Stimulated activated CD8-positive, alpha-beta memory T cell treated with anti-CD3 and anti-CD28 coated beads, Interleukin-2, amount 100 ng/mL, for 1 hour (primary cell): Measurements from ENCODE around the gene SSMEM1.
"Not testable (repeated sequence)": the region's sequence is repeated elsewhere in the genome, so short reads cannot be mapped to it uniquely, and the experiment has no call there.

Source experiments
- DNase-seq, 2 donors: peaks; one replicate each; pipeline ENCODE4 v3.0.0-alpha.2; 2020; ENCODE audit warnings: low read depth in 2 of 2

SSMEM1 gene, protein sequence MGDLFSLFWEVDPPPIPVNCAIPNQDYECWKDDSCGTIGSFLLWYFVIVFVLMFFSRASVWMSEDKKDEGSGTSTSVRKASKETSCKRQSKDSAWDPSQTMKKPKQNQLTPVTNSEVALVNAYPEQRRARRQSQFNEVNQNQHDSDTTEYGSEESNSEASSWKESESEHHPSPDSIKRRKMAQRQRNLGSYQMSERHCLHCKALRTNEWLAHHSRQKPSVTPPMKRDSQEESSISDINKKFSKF

DNA sequence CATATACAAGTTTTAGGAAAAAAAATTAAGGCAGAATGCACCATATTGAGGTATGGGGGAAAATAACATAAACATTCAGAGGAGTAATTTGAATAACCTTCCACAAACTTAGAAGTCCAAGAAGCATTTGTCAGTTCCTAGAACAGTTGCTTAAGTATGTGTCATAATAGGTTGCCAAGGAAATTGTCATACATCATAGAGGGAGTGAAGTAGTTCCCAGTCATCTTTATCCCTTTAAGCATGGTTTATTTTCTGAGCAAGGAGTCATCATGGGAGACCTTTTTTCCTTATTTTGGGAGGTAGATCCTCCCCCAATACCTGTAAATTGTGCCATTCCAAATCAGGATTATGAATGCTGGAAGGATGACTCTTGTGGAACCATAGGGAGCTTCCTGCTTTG is at the start of gene SSMEM1:
Gene SSMEM1, plus strand, starts transcription at position 219 of the 400 bp plus-strand sequence. Its CDS starts 51 bp downstream, at position 270.
- no peak for DNase-seq

DNA sequence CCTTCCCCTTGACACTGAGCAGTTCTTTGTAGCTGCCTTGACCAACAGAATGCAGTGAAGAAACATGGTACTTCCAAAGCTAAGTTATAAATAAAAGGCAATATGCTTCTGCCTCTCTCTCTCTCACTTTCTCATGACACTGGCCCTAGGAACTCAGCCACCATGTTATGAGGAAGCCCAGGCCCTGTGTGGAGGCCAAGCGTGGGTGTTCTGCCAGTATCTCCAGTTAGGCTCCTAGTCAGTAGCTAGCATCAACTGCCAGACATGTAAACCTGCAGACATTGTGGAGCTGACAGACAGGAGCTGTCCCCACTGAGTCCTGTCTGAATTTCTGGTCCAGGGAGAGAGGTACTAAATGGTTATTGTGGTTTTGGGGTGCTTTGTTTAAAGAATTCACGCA is 47.6 kb upstream of the SSMEM1 start:
- DNase-seq, result no peak

DNA sequence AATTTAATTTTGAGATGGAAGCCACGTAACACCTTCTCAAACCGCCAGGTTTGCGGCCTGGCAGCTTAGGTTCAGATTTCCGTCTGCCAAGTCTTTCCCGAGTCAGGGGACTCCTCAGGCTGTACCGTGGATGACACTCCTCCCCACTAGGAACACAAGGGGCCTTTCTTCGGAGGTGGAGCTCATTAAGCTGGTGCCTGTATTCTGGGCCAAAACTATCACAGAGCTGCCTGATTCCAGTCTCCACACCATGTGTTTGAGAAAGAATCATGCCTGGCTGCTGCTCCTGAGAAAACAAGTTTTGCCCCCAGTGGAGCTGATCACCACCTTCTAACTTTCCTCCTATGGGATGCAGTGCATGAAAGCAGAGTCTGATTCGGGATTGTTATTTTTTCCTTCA is 47.2 kb upstream of the SSMEM1 start:
- DNase-seq, result no peak

DNA sequence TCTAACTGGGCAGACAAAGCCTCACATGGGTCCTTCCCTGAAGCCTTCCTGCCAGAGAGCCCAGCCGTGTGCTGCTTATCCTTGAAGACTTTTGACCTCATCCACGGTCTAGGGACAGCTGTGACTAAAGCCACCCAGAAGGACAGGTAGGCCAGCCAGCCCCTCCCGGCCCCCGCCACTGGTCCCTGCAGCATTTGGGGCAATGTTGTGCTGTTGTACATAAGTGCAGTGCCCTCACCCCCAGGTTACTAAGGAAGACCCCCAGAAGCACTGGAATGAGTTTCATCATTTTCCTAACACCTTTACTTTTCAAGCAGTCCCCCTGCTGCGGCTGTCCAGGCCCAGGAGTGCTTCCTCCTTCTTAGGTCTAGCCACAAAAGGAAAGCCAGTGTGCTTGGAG is 45.5 kb upstream of the SSMEM1 start:
- DNase-seq, result no peak

DNA sequence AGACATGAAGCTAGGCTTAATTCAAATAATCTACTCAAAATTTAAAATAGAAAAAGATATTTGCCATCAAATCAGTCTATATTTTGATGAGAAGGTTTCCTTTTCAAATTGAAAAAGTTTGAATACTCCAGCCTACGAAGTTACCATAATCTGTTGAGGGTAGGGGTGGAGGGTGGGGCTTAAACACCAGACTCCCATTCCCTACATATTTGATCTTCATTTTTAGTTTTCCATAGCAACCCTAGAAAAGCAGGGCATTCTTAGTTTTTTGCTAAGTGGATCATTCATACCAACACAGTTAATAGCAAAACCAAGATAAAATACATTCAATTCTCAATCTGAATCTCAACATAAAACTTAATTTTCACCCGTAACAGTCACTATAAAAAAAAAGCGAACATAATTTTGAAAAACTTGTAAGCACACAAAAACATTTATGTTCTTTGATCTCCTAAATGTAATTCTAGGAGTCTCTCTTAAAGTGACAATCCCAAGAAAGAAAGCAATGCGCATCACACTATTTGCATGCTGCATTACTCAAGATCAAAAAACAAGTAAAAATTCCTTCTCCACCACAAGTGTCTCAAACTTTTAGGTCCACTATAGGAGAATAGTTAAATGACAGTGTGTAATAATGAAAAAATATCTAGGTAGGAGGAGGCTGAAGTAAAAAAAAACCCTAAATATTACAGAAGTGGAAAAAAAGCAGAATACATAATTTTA is 33.3 kb upstream of the SSMEM1 start:
- no peak for DNase-seq

DNA sequence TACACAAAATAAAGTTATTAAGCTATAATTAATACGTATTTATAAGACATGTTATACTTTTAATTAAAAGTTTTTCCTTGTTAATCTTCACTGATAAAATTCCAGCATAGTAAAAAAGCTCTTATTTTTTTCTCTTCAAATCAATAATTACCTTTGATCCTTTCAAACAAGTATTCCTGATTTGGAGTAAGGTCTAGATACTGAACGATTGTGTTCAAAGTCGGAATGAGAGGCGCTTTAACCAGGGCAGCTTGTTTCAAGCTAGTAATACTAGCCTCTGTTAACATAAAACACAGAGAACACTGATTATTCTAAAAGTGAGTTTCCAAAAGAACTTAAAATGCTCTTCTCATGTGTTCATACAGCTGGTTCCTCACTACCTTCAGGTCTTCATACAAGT is 29.4 kb upstream of the SSMEM1 start:
- no peak for DNase-seq

DNA sequence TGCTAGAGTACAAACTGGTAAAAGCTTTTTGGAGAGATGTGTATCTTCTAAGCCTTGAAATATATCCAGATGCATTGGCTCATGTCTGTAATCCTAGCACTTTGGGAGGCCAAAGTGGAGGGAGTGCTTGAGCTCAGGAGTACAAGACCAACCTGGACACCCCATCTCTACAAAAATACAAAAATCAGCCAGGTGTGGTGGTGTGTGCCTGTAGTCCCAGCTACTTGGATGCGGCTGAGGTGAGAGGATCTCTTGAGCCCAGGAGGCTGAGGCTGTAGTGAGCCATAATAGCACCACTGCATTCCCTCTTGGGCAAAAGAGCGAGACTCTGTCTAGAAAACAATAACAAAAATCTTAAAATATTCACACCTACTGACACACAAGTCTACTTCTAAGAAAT is 28.0 kb upstream of the SSMEM1 start:
- no peak for DNase-seq

DNA sequence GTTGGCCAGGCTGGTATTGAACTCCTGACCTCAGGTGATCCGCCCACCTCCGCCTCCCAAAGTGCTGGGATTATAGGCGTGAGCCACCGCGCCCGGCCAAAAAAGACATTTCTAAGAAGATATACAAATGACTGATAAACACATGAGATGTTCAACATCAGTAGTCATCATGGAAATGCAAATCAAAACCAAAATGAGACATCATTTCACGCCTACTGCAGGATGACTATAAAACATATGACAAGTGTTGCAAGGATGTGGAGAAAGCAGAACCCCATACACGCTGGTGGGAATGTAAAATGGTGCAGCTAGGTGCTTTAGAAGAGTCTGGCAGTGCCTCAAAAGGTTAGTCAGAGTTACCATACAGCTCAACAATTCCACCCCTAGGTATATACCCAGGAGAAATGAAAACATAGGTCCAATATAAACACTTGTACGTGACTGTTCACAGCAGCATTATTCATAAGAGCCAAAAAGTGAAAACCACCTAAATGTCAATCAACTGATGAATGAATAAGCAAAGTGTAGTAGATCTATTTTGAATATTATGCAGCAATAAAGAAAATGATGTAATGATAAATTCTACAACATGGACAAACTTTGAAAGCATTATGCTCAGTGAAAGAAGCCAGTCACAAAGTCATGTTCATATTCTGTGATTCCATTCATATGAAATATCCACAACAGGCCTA is 26.9 kb upstream of the SSMEM1 start:
- DNase-seq, result no peak

DNA sequence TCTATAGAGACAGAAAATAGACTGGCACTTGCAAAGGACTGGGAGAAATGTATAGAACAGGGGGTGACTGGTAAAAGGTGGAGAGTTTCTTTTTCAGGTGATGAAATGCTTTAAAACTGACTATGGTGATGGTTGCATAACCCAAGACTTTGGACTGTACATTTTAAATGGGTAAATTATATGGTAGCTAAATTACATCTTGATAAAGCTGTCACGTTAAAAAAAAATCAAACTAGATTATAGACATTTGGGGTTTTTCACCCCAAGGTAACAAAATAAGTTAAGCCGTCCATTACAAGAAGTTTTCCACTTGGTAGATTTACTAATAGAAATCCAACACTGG is 26.4 kb upstream of the SSMEM1 start:
- no peak for DNase-seq

DNA sequence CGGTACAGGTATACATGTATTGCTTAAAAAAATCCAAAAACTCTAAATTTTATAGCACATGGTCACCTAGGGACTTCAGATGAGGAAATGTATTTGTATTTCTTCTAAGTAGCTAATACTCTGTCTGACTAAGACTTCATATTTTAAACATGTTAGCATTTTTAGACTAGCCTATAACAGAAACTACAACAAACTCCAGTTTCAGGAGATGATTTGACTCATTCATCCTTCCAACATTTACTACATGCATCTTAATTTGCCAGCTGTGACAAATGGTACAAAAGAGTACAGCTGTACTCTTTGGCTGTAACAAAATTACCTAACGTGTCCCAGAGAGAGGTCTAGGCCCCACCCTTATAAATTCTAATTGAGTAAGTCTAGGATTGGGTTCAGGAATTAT is 24.7 kb upstream of the SSMEM1 start:
- DNase-seq, result no peak

DNA sequence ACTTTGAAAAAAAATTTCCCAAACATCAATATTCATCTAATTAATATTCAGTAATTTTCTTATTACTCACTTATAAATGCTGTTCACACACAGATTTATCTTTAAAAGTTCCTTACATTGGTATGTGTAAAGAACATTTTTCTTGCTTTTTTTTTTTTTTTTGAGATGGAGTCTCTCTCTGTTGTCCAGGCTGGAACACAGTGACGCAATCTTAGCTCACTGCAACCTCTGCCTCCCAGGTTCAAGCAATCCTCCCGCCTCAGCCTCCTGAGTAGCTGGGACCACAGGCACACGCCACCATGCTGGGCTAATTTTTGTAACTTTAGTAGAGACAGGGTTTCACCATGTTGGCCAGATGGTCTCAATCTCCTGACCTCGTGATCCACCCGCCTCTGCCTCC is 23.3 kb upstream of the SSMEM1 start:
- not testable (repeated sequence) for DNase-seq

DNA sequence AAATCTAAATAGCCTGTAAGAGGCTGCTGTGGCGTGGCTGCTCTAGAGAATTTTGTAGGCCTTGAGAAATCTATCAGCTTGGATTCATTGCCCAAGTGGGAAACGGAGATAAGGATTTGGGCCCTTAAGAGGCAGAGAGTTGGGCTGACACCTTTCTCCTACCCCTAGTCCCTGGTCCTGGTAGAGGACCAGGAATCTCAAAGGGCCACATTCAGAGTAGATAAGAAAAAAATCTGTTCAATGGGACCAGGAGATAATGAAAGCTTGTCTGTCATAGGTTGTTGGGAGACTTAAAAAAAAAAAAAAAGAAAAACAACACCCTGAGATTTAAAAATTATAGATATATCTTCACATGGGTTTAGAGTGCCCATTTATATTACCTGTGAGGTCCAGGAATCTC is 20.3 kb upstream of the SSMEM1 start:
- no peak for DNase-seq

DNA sequence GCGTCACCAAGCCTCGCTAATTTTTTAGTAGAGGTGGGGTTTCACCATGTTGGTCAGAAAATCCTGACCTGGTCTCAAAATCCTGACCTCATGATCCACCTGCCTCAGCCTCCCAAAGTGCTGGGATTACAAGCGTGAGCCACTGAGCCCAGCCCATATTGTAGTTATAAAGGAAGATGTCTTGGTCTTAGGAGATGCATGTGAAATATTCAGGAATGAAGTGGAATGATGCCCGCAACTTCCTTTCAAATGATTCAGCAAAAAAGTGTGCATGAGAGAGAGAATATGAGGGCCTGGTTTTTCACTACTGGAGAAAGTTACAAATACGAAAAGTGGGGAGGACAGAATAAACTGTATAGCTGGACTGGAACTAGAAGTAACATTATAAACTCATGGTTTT is 18.3 kb upstream of the SSMEM1 start:
- no peak for DNase-seq

DNA sequence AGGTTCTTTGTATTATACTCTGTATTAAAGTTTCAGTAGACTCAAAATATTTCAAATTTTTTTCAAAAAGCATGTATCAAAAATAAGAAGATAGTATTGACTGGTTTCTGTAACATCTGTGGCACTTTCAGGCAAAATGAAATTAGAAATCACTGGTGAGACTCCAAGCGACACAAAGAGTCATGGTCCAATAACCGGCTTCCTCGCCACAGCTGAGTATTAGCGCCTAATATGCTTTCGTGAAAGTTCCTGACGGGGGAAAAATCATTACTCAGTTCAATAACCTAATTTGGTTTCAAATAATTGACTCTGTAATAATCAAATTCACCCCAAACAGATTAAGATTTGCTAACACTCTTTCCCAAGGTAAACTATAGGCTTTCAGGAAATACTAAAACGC is 15.9 kb upstream of the SSMEM1 start:
- DNase-seq, result no peak

DNA sequence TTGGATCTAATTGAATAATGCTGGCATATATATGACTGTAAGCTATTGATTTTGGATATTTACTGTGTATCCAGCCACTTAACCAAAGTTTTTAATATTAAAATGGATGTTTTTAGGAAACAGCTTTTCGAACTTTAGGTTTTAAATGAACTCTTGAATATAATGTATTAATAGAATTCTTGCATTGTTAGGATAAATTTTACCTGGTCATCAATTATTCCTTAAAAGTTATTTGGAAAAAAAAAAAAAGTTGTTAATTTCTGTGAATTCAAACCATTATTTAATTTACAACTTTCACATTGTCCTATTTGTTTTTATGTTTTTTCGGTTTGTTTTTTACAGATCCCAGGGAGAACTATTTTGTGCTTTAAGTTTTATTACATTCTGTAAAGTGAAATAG is 12.3 kb upstream of the SSMEM1 start:
- DNase-seq, result no peak

DNA sequence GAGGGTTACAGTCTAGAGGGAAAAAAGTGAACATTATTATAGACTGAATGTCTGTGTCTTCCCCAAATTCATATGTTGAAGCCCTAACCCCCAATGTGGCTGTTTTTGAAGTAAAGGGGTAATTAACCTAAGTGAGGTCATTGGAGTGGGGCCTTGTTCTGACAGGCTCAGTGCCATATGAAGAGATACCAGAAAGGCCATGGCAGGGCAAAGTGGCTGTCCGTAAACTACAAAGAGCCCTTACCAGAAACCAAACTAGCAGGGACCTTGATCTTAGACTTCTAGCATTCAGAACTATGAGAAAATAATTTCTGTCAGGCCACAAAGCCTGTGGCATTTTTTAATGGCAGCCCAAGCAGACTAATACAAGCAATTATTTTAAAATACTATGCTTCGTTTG is 11.2 kb upstream of the SSMEM1 start:
- no peak for DNase-seq

DNA sequence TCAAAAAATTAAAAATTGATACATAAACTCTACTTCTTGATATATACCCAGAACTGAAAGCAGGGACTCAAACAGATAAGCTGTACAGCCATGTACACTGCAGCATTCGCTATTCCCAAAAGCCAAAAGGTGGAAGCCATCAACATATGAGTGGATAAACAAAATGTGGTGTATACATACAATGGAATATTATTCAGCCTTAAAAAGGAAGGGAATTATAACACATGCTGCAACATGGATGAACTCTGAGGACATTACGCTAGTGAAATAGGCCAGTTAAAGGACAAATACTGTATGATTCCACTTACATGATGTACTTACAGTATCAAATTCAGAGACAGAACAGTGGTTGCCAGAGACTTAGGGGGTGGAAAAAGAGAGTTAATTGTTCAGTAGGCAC is 10.6 kb upstream of the SSMEM1 start:
- DNase-seq, result no peak

DNA sequence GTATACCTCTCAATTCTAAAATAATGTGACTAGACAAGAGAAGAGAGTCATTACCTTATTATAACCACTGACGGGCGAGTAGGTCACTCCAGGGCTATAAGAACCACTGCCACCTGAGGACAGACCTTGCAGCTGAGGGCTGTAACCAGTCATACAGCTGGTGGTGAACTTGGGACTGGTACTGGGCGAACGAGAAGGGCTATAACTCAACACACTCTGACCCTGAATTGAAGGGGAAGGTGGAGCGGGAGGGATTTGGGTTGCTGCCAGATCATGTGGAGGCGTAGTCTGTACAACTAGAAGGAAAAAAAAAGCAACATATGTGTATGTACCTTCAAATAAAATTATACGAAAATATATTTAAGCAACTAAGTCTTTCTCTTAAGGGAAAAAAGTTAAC is 5.9 kb upstream of the SSMEM1 start:
- DNase-seq, result no peak

DNA sequence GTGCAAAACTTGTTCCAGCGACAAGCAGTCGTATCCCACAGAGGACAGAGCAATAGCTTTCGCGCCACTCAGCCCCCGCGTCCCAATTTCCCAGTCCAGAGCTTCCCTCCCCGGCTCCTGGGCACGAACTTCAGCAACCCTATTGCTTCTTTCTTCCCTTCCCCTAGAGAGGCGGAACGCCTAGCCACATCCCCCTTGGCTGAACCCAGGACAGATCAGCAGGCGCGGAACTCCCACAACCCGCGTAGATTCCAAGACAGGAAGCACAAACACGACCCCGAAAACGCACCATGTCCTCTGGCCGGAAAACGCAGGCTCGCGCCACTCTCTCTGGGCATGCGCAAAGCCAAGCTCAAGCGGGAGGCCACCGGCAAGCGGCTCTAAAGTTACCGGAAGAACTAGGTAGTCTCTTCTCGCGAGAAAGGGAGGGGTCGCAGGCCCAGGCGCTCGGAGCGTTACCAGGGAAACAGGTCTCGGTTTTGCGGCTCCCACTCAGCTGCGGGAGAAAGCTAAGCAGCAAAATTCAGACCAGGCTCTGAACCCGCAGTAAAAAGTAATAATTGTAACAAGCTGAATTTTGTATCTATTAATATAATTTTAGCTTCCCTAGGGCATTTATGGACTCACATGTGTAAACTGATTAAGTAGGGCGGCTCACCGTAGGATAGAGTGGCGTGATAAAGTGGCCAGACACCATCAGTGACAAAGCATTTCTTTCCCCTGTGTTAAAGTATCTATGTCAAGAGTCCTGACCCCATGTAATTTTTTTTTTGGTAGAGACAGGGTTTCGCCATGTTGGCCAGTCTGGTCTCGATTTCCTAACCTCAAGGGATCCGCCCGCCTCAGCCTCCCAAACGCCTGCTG is 2.3 kb upstream of the SSMEM1 start, which contains the start of gene TMEM209:
Gene TMEM209, minus strand, starts transcription at position 323 of the 864 bp plus-strand sequence. Its CDS starts 31 bp downstream, at position 292.
- DNase-seq, result peak; percentile 87 to 88

DNA sequence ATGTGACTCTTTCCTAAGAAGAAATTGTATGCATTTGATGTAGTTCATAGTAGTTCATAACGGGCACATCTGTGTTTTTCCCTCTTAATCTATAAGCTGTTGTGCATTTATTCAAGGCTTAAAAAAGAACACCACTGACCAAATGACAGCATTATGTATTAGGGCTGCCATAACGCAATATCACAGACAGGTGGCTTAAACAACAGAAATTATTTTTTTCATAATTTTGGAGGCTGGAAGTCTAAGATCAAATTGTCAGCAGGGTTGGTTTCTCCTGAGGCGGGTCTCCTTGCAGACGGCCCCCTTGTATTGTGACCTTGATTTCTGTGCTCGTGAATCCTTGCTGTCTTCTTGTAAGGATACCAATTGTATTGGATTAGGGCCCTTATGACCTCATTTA is 627 bp upstream of the SSMEM1 start:
- DNase-seq, result no peak

DNA sequence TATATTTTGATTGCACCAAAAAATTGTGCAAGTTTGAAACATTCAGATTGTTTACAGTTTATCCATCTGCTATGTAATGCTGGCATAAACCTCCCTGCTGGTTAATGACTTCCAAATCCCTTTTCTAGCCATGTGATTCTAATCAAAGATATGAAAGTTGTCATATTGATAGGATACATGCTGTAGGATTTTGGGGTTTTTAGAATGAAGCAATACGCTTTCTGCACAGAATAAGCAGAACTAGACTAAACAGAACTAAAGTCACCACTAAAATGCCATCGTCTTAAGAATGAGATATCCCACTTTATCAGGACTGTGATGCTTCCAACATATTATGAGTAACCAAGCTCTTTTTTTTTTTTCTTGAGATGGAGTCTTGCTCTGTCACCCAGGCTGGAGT is 856 bp downstream of the SSMEM1 start:
- no peak for DNase-seq
